SHP77 (cell line): Measurements from ENCODE around the gene PIK3R5.

ENCODE experiments used
- DNase-seq, 2 experiments: peaks; one replicate each; lab custom pipeline; 2025; lab: John Stamatoyannopoulos, UW

PIK3R5 gene

DNA sequence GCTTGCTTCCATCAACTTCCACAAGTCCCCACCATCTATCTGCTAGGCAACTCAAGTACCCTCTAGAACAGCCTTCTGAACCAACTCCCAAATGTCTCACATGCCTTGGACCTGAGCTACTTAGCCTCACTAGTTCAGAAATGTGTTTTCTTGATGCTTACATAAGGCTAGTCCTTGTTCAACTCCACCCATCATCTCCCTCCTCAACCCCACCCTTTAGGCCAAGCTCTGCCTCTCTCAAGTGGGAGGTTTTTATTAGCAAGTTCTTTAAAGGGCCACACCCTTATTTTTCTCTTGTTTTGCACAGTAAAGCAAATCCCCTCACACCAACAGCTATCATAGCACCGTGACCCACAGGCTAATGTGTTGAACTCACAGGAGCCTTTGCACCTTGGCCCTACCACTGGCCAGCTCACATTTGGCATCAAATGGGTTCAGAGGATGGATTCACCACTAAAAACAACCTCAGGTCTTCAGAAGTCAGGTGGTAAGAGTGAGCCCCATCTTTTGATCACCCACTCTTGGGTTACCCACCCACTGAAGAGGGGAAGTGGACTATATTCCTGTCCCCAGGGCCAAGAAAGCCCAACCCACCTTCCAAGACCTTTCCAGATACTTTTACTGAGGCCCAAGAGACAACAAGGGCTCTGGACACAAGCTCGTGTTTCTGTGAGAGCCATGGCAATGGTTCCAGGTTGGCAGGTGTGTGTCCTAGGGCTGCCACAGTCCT, 12.2 kb downstream of the PIK3R5 start:
- DNase-seq: no peak

DNA sequence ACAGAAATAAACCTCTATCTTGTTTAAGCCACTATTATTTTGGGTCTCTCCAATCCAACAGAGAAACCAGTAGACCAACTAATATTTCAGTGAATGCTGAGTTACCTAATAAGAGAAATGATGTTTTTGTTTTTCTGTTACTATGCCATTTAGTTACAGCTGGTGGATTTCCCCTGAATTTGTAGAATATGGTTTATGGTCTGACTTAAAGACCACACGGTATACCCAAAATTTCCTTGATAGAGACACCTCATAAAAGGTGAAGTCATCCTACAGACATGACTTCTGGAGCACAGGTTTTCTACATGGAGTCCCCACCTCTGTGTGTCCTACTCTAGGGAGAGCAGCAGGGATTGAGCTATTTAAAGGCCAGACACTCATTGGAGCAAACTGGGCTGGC, 13.3 kb downstream of the PIK3R5 start:
- no peak for DNase-seq

GRCh38 chr17:8951206-8951605, 14.3 kb downstream of the PIK3R5 start:
- DNase-seq: no peak

DNA sequence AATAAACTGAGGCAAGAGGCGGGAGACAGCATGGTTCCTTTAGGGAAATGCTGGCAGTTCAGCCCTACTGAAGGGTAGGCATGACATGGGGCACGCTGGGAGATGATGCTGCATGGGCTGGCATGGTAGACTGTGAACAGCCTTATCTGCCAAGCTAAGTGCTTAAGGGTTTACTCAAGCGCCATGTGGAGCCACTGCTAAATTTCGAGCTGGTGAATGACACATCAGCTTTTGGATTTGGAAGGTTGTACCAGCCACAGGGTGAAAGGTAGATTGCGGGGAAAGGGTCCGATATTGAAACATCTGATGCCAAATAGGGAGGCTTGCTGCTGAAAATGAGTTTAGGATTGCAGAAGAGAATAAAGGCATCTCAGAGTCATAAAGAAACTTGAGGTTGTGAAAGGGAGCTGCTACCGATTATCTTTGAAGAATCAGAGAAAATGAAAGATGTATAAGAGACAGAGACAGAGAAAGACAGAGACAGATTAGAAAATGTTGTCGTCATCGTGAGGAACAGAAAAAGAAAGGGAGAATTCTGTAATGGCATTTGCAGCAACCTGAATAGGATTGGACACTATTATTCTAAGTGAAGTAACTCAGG, 16.3 kb downstream of the PIK3R5 start:
- no peak for DNase-seq

GRCh38 chr17:8948462-8948861, 17.0 kb downstream of the PIK3R5 start:
- no peak for DNase-seq

- DNase-seq: no peak
Observed at GRCh38 chr17:8947201-8947600, 18.3 kb downstream of the PIK3R5 start.

DNA sequence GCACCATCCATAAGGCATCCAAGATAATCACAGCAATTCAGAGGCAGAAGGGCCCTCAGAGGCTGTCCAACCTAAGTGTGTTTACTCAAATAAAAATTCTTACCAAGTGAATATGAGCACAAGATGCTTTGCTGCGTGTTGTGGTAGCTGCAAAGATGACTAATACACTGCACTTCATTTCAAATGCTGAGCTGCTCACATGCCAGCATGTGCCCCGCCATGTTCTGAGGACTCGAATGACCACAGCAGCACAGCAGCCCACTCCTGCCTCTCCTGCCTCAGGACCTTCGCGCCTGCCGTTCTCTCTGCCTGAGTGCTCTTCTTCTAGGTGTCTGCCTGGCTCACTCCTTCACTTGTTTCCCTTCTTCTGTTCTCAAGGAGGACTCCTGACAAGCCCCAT, 19.0 kb downstream of the PIK3R5 start:
- DNase-seq: no peak

DNA sequence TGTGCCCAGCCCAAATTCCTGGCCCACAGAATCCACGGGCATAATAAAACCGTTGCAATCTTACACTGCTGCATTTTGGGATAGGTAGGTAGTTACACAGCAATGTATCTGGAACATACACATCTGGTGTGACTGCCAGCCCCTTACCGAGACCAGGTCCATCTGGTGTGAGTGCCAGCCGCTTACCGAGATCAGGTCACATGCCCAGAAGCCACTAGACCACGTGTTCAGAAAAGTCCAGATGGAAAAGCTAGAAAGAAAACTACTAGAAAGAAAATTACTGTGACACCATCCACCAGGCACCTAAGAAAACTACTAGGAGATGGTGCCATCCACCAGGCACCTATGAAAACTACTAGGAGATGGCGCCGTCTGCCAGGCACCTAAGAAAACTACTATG, 19.4 kb downstream of the PIK3R5 start:
- DNase-seq: no peak

DNA sequence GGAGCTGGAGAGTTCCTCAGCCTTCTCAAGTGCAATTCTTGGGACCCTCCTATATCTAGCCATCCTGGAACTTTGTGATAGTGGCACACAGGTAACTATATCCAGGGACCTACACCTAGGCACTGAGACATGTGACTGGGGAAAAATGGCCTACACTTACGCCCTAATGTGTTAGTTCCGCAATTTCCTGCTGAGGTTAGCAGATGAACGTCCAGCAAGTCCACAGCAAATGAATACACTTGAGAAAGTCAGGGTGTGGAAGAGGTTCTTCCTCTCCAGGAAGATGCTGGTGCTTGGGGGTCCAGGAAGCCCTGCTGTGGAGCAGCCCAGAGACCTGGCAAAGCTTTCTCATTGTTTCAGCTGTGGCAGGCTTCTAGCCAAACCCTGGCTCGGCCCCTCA, 20.8 kb downstream of the PIK3R5 start:
- no peak for DNase-seq

DNA sequence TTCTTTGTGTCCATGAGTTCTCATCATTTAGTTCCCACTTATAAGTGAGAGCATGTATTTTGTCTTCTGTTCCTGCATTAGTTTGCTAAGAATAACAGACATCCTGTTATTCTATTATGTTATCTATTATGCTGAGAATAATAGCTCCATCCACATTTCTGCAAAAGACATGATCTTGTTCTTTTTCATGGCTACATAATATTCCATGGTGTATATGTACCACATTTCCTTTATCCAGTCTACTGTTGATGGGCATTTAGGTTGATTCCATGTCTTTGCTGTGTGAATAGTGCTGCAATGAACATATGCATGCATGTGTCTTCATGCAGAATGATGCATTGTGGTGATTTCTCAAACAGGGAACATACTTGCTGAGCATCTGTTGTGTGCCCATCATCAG, 21.4 kb downstream of the PIK3R5 start:
- no peak for DNase-seq

DNA sequence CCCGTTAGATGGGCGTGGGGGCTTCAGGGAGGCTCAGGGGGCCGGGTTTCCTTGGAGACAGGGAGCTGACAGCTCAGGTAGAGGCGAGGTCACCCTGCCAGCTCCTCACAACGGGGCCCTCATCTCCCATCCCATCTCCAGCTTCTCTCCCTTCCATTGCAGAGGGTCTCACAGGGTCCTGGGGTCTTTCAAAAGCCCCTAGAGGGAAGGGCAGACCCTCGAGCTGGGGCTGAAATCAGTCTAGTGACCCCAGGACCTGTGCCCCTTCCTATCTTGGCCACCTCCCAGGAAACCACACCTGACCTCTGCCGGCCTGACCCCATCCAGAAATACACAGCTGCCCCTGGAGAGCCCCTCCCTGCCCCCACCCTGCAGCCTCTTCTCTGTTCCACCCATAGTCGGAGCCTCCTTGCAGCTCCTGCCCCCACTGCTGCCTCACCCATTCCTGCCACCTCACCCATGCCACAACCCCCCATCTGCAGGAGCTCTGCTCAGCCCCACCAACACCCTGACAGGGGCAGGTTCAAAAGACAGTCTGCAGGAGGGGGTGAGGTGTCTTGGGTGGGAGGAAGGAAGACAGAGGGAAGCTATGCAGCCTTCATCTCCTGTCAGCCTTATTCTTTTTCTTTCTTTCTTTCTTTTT, 23.4 kb downstream of the PIK3R5 start:
- DNase-seq: no peak

- DNase-seq: no peak
Observed at GRCh38 chr17:8941520-8941919, 24.0 kb downstream of the PIK3R5 start.

DNA sequence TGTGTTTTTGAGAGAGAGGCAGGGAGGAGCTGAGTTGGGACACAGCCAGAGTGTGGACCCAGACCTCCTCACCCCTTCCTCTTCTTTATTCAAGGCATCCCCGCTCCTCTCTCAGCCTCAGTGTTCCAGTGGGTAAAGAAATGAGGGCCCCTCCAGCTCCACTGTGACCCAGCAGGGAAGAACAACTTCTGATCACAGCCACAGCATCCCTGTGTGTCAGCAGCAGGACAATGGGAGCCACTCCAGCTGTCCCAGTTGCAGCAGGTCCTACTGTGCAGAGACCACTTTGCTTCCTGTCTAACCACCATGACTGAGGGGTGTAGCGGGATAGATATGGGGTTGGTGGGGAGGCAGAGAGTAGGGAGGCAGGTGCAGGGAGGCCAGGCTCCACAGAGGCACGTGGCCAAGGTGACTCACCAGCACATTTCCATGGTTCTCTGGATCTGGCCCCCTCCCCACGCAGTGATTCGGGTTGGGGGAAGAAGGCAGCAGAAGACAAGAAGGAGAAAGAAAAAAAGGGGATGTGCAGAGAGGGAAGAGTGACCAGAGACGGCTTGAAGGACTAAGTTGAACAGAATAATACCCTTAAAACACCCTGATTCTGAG, 24.5 kb downstream of the PIK3R5 start:
- no peak for DNase-seq

GRCh38 chr17:8939496-8940334, 25.8 kb downstream of the PIK3R5 start:
- DNase-seq: no peak

DNA sequence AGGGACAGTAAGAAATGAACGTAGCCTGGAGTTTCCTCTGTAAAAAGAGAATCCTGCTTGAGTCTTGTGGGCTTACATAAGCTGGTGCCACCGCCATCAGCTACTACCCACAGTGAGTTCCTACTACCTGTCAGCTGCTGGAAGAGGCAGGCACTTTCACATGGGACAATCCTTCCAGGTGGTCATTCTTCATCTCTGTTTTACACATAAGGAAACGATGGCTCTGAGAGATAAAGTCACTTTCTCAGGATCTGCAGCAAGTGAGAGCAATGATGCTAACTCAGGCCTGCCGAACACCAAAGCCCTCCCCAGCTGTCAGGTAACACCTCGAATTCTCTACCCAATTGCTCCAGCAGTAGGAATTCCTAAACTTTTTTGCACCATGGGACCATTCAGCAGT, 26.6 kb downstream of the PIK3R5 start:
- no peak for DNase-seq

DNA sequence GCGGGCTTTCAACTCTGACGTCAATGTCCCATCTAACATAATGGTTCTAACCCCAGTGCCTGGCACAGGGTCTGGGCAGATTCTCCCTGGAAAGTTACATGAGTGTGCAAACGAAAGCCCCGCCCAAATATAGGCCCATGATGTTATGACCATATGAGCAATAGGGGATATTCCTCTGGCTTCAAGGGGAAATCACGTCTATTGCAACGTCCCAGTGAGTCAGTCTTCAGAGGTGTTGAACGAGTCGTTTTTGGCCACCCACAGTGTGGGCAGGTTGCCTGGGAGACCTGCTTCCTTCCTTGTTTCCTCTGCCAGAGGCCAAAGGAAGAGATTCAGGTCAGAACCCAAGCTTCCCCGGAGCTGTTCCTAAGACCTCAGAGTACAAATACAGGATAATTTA, 30.3 kb downstream of the PIK3R5 start:
- DNase-seq: no peak

DNA sequence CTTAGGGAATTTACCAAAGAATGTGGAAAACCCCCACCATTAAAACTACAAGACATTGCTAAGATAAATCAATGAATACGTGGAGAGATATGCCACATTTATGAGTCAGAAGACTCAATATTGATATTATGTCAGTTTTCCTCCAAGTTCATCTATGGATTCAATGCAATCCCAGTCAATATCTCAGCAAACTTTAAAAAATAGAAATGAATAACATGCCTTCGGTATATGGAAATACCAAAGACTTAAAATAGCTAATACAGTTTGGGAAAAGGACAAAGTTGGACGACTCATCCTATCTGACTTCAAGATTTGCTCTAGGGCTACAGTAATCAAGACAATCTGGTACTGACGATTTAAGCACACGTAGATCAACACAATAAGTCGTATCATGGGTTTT, 31.2 kb downstream of the PIK3R5 start:
- DNase-seq: no peak

DNA sequence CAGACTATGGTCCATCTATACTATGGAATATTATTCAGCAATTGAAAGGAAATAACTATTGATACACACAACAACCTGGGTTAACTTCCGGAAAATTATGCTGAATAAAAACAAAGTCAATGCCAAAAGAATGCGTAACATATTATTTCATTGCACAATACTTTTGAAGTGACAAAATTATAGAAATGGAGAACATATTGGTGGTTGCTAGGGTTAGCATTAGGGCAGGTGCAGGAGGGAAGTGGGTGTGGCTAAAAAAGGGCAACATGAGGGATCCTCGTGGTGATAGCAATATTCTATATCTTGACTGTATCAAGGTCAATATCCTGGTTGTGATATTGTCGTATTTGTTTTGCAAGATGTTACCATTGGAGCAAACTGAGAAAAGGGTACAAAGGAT, 34.9 kb downstream of the PIK3R5 start:
- no peak for DNase-seq

DNA sequence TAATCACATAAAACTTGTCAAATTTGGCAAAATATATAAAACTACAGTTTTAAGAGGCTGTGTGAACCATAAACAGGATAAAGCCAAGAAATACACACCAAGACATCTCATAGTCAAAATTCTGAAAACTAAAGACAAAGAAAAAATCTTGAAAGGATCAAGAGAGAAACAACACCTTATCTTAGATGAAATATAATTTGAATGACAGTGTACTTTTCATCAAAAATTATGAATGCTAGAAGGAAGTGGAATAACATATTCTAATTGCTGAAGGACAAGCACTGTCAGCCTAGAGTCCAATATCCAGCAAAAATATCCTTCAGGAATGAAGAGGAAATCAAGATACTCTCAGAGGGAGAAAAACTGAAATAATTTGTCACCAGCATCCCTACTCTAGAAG, 37.2 kb downstream of the PIK3R5 start:
- DNase-seq: no peak

DNA sequence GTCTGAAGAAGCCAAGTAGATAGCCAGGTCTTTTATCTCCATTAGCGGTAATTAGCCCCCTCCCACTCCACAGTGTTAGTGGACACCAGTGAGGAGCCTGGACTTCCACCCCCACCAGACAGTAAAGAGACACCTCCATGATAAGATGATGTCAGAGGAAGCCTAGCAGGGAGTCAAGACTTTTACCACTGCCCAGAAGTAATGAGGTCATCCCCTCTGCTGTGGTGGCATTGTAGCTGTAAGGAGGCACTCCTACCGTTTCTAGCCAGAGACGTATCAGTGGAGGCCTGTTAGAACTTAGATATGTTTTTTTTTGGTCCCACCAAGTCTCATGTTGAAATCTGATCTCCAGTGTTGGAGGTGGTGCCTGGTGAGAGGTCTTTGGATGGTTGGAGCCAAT, 38.1 kb downstream of the PIK3R5 start:
- no peak for DNase-seq

- DNase-seq: no peak
Observed at GRCh38 chr17:8925808-8926207, 39.7 kb downstream of the PIK3R5 start.

- no peak for DNase-seq
Observed at GRCh38 chr17:8925141-8925540, 40.4 kb downstream of the PIK3R5 start.
